Sciatic nerve (tissue), 2 donors: ENCODE measurements around the gene RNASE3. TPM values are rescaled to one million over a fixed set of nuclear protein-coding genes. Genes with fewer than 3 reads are reported as not detected.
"Not testable (repeated sequence)": the region's sequence is repeated elsewhere in the genome, so short reads cannot be mapped to it uniquely, and the experiment has no call there.

ENCODE experiments used
- ATAC-seq: fragments of 200-7000 bp; cut with Tn5 transposase; one replicate; pipeline ENCODE4 v1.9.1; 2020; ENCODE audit warnings: mild to moderate bottlenecking, moderate library complexity
- DNase-seq: peaks from one replicate; pipeline ENCODE4 v3.0.0-alpha.2; 2020; ENCODE audit warnings: low spot score
- intact Hi-C: fragments of 100-400 bp; cut with DNase I; formaldehyde crosslinking; loops from one replicate; pipeline ENCODE4 v1.14.2; 2022
- total RNA-seq: library from RNA; stranded (reverse); fragmentation: NEBNext Ultra II Directional; extraction: Animal tissue kit (Norgen Biotek cat#: 25700); gene quantifications from one replicate; pipeline ENCODE4 v1.2.1, GENCODE V29; 2021
- donor health status: DM: no; HTN: no; CAD: no.
- donor health status: DM: no; HTN: no; CAD: no.

RNASE3 gene
- 0.71 TPM for total RNA-seq

DNA sequence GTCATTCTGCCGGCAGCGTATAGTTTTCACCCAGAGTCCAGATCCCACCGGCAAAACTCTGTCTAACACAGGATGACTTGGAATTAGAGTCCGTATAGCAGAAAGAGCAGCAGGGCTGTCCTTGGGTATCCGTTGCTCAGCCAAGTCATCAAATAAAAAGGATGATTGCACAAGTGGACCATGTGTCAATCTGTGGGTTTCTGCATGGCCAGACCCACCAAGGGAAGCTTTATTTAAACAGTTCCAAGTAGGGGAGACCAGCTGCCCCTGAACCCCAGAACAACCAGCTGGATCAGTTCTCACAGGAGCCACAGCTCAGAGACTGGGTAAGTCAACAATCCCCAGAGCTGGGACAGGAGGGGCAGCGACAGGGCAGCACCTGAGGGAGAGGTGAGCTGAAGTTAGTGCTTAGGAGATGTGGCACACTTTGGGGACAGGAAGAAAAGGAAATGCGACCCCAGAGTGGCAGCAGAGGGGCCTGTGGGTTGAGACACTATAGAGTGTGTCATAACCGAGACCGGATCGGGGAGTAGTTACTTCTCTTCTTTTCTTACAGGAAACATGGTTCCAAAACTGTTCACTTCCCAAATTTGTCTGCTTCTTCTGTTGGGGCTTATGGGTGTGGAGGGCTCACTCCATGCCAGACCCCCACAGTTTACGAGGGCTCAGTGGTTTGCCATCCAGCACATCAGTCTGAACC lies at the start of gene RNASE3:
Gene RNASE3, plus strand, starts transcription at position 260 of the 700 bp plus-strand sequence. Its CDS starts 302 bp downstream, at position 562.
- ATAC-seq, intact Hi-C loops, DNase-seq: not testable (repeated sequence)

DNA sequence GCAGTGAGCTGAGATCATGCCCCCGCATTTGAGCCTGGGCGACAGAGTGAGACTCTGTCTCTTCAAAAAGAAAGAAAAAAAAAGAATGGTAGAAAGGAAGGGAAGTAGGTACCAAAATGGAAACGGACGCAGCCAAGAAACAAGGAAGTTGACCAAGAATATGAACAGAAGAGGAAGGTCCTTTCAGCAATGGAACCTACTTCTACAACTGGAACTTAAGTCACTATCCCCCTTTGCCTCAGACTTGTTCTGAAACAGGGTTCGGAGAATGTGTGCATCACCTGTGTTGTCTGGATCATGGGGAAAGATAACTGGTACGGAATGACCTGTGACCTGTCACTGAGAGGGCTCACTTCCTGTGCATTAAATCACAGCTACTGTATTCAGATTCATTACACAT lies 44.6 kb upstream of the RNASE3 start:
- DNase-seq (no peak), ATAC-seq (no peak)
- intact Hi-C loops: no loop called here

DNA sequence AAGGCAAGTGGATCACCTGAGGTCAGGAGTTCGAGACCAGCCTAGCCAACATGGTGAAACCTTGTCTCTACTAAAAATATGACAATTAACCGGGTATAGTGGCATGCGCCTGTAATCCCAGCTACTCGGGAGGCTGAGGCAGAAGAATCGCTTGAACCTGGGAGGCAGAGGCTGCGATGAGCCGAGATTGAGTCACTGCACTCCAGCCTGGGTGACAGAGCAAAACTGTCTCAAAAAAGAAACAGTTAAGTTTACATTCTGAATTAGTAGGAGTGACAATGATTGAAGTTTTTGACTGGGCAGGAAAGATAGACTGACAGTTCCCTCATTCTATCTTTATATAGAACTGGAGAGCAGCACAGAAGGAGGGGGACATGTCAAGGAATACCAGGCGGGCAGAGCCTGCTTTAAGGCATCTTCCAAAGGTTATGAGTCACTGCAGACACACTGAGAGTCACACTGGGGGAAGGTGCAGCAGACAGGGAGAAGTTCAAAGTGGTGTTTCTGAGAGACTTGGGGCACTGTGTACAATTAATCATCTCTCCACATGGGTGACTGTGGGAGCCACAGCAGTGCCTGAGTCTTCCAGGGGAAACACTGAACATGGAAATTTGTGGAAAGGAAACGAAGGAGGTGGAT lies 42.8 kb upstream of the RNASE3 start:
- peak; percentile 76 for ATAC-seq
- intact Hi-C loops: no loop called here

DNA sequence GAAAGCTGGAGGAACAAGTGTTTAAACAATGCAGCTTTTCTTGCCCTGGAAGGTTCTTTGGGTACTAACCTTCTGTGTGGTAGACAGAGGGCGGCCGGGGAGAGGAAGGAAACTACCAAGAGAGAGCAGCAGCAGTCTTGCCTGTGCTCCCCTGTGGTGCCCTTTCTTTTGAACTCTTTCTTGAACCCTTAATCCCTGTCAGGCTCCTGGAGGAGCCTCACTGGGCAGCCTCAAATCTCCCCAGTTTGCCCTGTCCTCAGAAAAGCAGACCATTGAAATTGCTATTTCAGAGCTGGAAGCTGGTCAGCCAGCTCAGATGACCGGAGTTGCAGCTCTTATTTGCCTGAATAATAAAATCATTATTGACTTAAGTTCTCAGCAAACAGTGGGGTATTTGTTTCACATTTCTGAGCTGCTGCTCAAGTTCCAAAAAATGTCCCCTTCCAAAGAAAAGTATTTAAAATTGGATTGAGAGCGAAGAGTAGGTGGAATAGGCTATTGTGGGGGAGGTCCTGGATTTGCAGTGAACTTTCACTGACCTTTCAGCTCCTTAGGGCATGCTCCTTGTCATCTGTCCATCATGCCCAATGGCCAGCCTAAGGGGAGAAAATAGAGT lies 42.1 kb upstream of the RNASE3 start:
- peak; percentile 81 for ATAC-seq
- intact Hi-C loops: no loop called here
- DNase-seq: peak; percentile 60

More for the DNA sequence above, 42.8 kb upstream of the RNASE3 start:
- no peak for DNase-seq

DNA sequence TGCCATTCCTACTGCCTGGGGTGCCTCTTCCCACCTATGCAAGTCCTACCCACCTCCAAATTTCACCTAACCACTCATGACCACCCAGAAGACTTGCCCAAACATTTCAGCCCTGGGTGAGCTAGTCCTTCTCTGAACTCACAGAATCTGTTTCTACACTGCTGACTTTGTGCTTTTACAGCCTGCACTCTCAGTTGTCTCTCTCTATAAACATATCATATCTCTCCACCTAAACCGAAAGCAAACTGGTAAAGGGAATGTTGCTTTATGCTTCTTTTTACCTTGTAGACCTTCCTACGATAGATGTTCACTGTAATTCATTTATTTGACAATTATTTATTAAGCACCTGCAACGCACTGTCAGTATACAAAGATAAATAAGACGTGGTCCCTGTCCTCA lies 38.1 kb upstream of the RNASE3 start:
- intact Hi-C loops: loop anchor here (10.0 kb wide), 1 partner anchor 122 kb away; no protein-coding TSS in a partner anchor
- DNase-seq (no peak), ATAC-seq (no peak)

DNA sequence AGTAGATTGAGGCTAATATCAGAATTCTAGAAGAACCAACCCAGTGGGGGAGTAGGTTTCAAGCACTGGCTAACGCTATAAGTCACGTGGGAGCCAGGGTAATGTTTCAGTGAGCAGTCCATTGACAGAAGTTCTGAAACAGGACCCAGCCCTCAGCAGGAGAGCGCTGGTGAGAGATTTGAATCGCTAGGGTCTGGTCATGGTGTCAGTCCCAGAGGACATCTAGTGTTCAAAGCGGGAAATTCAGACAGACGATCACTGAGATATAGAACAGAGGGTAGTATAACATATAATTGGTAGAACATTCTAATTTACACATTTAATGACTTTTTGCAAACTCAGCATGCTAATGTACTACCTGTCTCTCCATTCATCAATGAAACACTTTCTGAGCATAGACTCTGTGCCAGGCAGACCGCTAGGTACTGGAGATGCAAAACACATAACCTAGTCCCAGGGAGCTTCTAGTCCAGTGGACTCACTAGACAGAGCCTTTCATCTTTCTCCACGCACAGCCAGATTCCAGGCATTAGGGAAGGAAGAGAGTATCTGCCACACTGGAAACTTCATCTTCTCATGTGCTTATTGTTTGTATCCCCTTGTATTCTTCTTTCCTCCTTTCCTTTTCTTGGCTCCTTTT lies 35.4 kb upstream of the RNASE3 start:
- DNase-seq: no peak
- intact Hi-C loops: loop anchor here (5.0 to 10.0 kb wide), 2 partner anchors 119 to 153 kb away; no protein-coding TSS in a partner anchor
- peak; percentile 89 for ATAC-seq

DNA sequence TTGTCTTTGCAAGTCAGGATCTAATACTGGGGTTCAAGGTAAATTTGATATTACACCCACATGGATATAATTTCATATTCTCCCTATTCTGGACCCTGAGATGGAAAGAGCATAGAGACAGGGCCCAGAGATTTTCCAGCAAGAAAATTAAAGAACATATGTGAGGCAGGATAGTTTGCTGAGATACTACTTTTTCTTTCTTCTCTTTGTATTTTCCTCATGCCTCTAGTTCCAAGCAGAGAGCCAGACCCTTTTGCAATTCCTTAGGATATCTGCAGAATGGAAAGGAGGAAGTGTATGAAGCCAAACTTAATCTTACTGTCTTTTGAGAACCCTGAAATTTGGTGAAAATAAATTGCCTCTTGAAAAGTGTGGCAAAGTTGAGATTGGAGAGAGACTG lies 34.0 kb upstream of the RNASE3 start:
- DNase-seq: no peak
- intact Hi-C loops: loop anchor here (5.0 to 10.0 kb wide), 2 partner anchors 118 to 155 kb away; no protein-coding TSS in a partner anchor

DNA sequence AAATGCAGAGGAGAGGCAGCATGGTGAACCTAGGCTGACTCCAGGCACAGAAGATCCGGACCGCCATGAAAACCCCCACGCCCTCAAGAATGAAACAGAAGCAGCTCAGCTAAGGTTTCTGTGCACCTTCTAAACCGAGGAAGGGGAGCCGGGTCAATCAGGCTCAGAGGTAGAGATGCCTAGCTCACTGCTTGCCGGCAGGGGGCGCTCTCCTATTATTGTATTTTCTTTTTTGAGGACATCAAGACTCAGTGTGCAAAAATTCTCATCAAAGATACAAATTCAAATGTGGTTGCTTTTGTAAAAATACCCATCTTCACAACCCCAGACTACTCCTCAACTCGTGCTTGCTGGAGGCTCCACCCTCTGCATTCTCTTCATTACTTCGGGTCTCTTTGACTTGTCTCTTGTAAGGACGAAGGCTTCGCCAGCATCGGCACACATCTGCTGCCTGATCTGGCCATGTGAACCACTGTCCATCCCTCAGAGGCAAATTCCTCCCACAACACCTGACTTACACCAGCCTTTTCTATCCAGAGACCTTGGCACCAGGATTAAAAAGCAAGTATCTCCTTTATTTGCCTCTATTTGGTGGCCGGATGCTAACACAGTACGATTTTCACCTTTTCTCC lies 33.4 kb upstream of the RNASE3 start:
- peak; percentile 89 for DNase-seq
- intact Hi-C loops: loop anchor here (5.0 to 10.0 kb wide), 2 partner anchors 117 to 155 kb away; no protein-coding TSS in a partner anchor
- ATAC-seq: peak; percentile 86

More for the DNA sequence above, 34.0 kb upstream of the RNASE3 start:
- no peak for ATAC-seq

DNA sequence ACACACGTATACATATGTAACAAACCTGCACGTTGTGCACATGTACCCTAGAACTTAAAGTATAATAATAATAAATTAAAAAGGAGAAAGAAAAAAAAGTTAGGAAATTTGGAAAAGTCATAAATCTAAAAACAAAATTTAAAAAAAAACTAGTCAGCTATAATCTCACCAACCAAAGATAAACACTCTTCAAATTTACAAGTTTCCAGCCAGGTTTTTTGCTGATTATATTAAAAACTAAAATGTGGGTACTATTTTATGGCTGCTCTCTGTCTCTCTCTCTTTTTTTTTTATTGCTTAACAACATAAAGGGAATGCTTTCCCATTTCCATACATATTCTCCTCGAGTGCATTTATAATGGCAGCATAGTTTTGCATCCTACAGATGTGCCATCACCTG lies 25.0 kb upstream of the RNASE3 start:
- ATAC-seq (no peak), DNase-seq (no peak)
- intact Hi-C loops: no loop called here

DNA sequence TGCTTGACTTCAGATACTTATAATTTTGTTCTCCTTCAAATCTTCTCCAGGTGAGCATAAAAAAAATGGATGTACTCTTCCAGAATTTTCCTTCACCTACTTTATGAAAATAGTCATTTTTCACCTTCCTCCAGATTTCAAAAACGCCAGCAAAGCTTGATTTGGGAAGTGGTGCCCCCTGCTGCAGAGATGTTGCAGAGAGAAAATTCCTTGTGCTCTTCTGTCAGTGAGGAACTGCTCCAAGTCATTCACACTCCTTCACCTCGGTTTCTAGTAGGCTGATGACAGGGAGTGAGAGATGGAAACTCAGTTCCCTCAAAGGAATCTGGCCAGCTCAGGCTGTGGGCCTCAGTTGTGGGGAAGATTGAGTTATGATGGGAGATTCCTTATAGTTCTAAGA lies 24.2 kb upstream of the RNASE3 start:
- no peak for DNase-seq
- intact Hi-C loops: no loop called here
- ATAC-seq: no peak

DNA sequence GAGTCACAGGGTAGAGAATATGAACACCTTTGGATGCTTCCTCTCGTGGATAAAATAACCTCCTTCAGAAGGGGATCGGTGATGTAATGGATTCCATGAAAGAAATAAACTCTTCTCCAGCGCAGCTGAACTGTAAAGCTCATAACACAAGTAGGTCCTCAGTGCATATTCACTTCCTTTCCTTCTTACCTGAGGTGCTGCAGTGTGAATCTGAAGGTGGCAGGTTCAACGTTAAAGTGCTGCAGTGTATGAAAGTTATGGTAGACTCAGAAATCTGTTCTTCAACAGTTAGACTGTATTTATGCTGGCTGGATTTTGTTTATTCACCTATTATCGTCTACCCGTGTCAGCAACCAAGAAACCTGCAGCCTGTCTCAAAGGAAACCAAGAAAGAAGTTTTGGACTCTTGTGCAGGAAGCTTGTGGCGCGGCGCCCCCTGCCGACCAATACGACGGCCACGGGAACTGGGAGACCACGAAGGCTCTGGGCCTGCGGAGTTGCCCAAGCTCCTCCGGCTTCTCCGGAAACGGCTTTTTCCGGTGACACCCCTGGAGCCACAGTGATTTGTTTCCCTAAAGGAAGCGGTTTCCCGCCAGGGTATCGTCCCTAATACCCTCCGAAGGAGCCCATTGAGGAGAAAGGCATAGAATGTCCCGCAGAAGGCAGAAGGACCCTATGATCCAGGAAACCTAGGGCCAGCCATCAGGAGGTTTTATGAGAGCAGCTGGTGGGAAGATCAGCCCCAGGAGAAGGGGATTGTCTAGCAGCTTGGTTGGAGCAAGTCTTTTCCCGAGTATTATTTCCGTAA lies 17.6 kb upstream of the RNASE3 start:
- intact Hi-C loops: no loop called here
- ATAC-seq (peak; percentile 94), DNase-seq (peak; percentile 92)

DNA sequence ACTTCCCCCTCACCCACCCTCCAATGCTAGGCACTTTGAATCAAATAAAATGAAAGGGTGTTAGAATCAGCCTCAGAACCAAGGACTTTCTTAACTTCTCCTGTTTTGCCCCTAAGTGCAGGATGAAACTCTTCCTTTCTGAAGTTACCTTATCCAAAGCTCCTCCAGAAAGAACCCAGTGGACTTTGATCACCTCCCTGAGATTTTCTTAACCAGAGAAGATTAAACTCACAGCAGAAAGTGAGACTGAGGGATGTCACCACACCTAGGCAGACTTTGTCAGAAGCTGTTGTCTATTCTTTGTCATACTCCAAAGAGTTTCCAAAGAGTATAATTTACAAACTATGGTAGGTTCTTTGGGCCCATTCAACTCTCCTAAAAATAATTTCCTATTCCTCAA lies 14.2 kb upstream of the RNASE3 start:
- ATAC-seq (no peak), DNase-seq (no peak)
- intact Hi-C loops: no loop called here

DNA sequence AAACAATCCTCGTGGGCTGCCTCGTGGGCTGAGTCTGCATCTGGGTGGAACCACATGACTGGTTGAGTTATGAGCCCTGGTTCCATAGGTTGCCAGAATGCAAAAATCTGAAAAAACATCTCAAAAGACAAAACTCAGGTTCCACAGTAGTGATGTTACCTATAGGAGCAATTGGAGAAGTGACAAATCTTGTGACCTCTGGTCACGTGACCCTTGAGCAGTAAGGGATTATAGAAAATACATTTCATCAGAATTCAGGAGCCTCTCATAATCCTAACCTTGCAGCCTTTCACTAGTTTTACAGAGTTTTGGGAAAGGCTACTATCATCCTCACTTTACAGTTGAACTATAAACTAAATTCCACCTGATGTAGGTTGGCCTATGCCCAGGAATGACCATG lies 12.5 kb upstream of the RNASE3 start:
- intact Hi-C loops: no loop called here
- DNase-seq (no peak), ATAC-seq (no peak)

DNA sequence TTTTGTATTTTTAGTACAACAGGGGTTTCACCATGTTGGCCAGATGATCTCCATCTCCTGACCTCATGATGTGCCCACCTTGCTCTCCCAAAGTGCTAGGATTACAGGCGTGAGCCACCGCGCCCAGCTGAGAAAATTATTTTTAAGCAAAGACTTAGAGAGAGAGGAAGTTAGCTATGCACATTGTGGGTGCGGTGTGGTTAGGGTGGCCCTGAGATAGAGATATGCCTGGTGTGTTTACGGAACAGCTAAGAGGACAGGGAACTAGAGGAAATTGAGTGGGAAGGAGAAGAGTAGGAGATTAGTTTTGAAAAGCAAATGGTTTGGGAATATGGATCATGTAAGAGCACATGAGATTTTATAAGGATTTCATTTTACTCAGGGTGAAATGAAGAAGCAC lies 10.0 kb upstream of the RNASE3 start:
- DNase-seq, intact Hi-C loops: not testable (repeated sequence)
- ATAC-seq: peak; percentile 28

DNA sequence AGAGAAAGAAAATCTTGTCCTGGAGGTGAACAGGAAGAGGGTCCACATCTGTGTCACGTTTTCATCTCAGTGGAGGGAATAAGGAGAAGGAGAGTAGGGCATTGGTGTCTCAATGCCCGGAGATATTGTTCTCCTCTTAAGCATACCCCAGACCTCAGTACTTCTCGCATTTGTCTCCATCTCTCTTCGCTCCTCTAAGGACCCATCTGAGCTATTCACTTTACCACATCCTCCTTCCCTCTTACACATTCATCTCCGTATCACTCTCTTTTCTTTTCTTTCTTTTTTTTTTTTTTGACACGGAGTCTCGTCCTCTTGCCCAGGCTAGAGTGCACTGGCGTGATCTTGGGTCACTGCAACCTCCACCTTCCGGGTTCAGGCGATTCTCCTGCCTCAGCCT lies 8.4 kb upstream of the RNASE3 start:
- ATAC-seq, DNase-seq, intact Hi-C loops: not testable (repeated sequence)

DNA sequence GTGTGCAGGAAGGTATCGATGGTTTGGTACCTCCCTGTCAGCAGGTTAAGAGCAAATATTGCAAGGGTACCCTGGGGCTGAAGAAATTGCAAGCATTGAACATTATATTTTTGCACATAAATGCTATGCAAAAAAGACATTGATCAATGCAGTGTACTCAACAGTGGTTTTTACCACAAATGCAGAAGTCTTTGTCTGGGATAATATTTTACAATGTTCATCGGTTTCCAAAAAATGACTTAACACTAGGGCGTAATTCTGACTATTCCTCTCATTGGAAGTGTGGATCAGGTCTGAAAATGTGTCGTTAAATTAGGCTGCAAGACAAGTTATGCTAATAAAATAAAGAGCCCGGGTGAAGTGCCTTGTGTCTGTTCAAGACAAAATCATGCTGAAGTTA lies 2.8 kb upstream of the RNASE3 start:
- ATAC-seq, intact Hi-C loops, DNase-seq: not testable (repeated sequence)

DNA sequence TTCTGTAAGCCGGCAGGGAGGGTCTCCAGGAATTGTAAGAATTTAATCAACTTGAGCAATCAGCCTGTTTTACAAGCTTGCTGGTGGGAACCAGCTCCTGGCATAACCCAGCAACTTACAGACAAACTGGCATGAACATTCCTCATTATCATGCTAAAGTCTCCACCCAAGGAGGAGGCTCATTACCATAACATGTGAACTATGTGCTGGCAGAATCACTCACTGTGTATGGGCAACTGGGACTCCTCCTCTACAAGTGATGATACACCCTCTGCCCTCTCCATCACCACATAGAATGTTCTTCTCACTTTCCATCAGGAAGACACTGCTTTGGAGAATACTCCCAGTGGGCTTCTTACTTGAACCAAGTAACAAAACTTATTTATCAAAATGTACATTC lies 4.1 kb downstream of the RNASE3 start:
- ATAC-seq, DNase-seq, intact Hi-C loops: not testable (repeated sequence)

DNA sequence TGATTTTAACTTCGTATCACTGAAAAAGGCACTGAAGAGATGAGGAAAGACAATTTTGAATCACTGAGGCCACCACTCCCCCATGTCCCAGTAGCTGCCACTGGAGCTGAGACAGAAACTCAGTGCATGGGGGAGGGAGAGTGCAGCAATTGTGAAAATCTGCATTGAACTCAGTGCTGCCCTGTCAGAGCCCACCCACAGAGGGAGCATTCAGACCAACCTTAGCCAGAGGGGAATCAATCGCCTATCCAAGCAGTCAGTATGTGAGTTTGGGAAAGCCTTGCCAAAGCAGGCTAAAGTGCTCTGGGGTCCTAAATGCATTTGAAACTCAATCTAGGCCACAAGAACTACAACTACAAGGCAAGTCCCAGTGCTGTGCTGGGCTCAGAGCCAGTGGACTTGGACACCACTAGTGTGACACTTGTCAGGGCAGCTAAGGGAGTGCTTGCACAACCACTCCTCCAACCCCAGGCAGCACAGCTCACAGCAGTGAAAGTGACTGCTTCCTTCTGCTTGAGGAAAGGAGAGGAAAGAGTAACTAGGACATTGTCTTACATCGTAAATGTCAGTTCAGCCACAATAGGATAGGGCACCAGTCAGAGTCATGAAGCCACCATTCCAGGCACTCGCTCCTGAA lies 13.3 kb downstream of the RNASE3 start:
- intact Hi-C loops: no loop called here
- DNase-seq (no peak), ATAC-seq (no peak)
